ENCODE measurements around the gene USF3.

GRCh38 chr3:113629584-113630421 lies 66.6 kb downstream of the USF3 start:
- TF ChIP-seq POLR2A (IDR thresholded peaks at IDR 0.05; ENCODE audit: low read depth, low read length), result no peak
- TF ChIP-seq RFX5 (IDR thresholded peaks at IDR 0.05; ENCODE audit: low read depth, low read length), result no peak
- TF ChIP-seq CTCF (conservative IDR thresholded peaks at IDR 0.05; ENCODE audit: low read depth, low read length), result no peak
- no peak for TF ChIP-seq RAD21 (IDR thresholded peaks at IDR 0.05; ENCODE audit: low read length)
- no peak for TF ChIP-seq USF2 (IDR thresholded peaks at IDR 0.05; ENCODE audit: low read depth, low read length)
- no peak for TF ChIP-seq MAFK (IDR thresholded peaks at IDR 0.05; ENCODE audit: low read depth, low read length)
- TF ChIP-seq FOS (IDR thresholded peaks at IDR 0.05; ENCODE audit: low read depth, low read length), result no peak
- TF ChIP-seq NFE2L2 (IDR thresholded peaks at IDR 0.05; ENCODE audit: low read depth, low read length), result no peak
- TF ChIP-seq CEBPB (IDR thresholded peaks at IDR 0.05; ENCODE audit: low read depth, low read length), result no peak
- TF ChIP-seq BHLHE40 (IDR thresholded peaks at IDR 0.05; ENCODE audit: low read depth, low read length), result no peak
- TF ChIP-seq MAZ (IDR thresholded peaks at IDR 0.05; ENCODE audit: borderline replicate concordance, low read depth, low read length), result no peak
- TF ChIP-seq MXI1 (IDR thresholded peaks at IDR 0.05; ENCODE audit: borderline replicate concordance, low read depth, low read length), result no peak
- no peak for TF ChIP-seq SMC3 (IDR thresholded peaks at IDR 0.05; ENCODE audit: low read depth, low read length)
